ENCODE data around the gene CPA1. TPM values are rescaled to one million over a fixed set of nuclear protein-coding genes. Genes with fewer than 3 reads are reported as not detected.
A peak's percentile ranks its signal among the peaks of the same experiment; 100 is the strongest.

The CPA1 gene
- total and polyA plus RNA-seq, 12 donors: 0.14 to 15.0 (median 2.0) TPM; not detected in 4

GRCh38 chr7:130429019-130429418, 48.7 kb downstream of the CPA1 start:
- no peaks in the 10 kb centered on the region for H3K9me3 ChIP-seq (replicated peaks in 1 of 3)
- TF ChIP-seq CTCF (IDR thresholded peaks at IDR 0.05) (no peak), POLR2A (IDR thresholded peaks at IDR 0.05) (no peak)
- intact Hi-C loops (cut with DNase I): no loop called here
- H3K36me3 ChIP-seq (replicated peaks in 1 of 2): no peaks in the 10 kb centered on the region
- no peak for DNase-seq
- no peaks in the 10 kb centered on the region for H3K27me3 ChIP-seq
- peaks cover 10 to 30% of the 10 kb centered on the region in 2 donors for H3K4me1 ChIP-seq (replicated peaks in 1 of 2)
- no peak overlapping the region for H3K4me3 ChIP-seq
- H3K27ac ChIP-seq: no peak overlapping the region
- 92 to 99% (median 93%) methylated on average over 4 of the region's 4 CpGs for WGBS, 4 donors

- 21 to 26% (median 24%) methylated on average over 1 of the region's 1 CpG for WGBS, 4 donors
- no peak for TF ChIP-seq POLR2A (IDR thresholded peaks at IDR 0.05)
- no peak for TF ChIP-seq CTCF (IDR thresholded peaks at IDR 0.05)
- Histone ChIP-seq H3K4me3 (peak overlapping the region in 1 of 4 donors; percentile 11), H3K36me3 (replicated peaks in 1 of 2) (no peaks in the 10 kb centered on the region), H3K9me3 (replicated peaks in 1 of 3) (no peaks in the 10 kb centered on the region), H3K4me1 (replicated peaks in 1 of 2) (peaks cover 10 to 30% of the 10 kb centered on the region in 2 donors), H3K27ac (peak overlapping the region in 1 of 5 donors; percentile 11), H3K27me3 (no peaks in the 10 kb centered on the region)
- intact Hi-C loops (cut with DNase I): no loop called here
- DNase-seq: no peak
These were observed 49.8 kb downstream of the CPA1 start for GRCh38 chr7:130430115-130430514.

- 56 to 67% (median 64%) methylated on average over 5 of the region's 5 CpGs for WGBS, 4 donors
- DNase-seq: no peak
- peak overlapping the region in 1 of 4 donors; percentile 11 for H3K4me3 ChIP-seq
- H3K27ac ChIP-seq: peak overlapping the region in 2 of 5 donors; percentile 11 to 17
- no peaks in the 10 kb centered on the region for H3K9me3 ChIP-seq (replicated peaks in 1 of 3)
- no peaks in the 10 kb centered on the region for H3K27me3 ChIP-seq
- TF ChIP-seq CTCF (IDR thresholded peaks at IDR 0.05) (no peak), POLR2A (IDR thresholded peaks at IDR 0.05) (no peak)
- H3K4me1 ChIP-seq (replicated peaks in 1 of 2): peaks cover 10 to 31% of the 10 kb centered on the region in 2 donors
- no peaks in the 10 kb centered on the region for H3K36me3 ChIP-seq (replicated peaks in 1 of 2)
- intact Hi-C loops (cut with DNase I): no loop called here
These were observed 50.8 kb downstream of the CPA1 start for GRCh38 chr7:130430841-130431666.

GRCh38 chr7:130432886-130433285, 52.6 kb downstream of the CPA1 start:
- H3K36me3 ChIP-seq (replicated peaks in 1 of 2): no peaks in the 10 kb centered on the region
- no peaks in the 10 kb centered on the region for H3K27me3 ChIP-seq
- WGBS, 4 donors: 62 to 78% (median 71%) methylated on average over 3 of the region's 3 CpGs
- no peak overlapping the region for H3K27ac ChIP-seq
- H3K4me3 ChIP-seq: no peak overlapping the region
- intact Hi-C loops (cut with DNase I): no loop called here
- H3K9me3 ChIP-seq (replicated peaks in 1 of 3): no peaks in the 10 kb centered on the region
- peaks cover 10 to 33% of the 10 kb centered on the region in 2 donors for H3K4me1 ChIP-seq (replicated peaks in 1 of 2)
- no peak for DNase-seq
- no peak for TF ChIP-seq CTCF (IDR thresholded peaks at IDR 0.05)
- no peak for TF ChIP-seq POLR2A (IDR thresholded peaks at IDR 0.05)
